GM12873 (cell line): ENCODE results near the gene TLL1.

ENCODE experiments used
- CTCF ChIP-seq: IDR thresholded peaks from 2 replicates; pipeline ENCODE4 v1.5.1; 2012; ENCODE audit warnings: low read depth, mild to moderate bottlenecking, moderate library complexity, low read length, control low read depth; ENCODE audit not compliant: insufficient read depth; ENCODE audit errors: missing control alignments

TLL1 gene

GRCh38 chr4:166019441-166020220, 146.6 kb downstream of the TLL1 start:
- TF ChIP-seq CTCF, result no peak

DNA sequence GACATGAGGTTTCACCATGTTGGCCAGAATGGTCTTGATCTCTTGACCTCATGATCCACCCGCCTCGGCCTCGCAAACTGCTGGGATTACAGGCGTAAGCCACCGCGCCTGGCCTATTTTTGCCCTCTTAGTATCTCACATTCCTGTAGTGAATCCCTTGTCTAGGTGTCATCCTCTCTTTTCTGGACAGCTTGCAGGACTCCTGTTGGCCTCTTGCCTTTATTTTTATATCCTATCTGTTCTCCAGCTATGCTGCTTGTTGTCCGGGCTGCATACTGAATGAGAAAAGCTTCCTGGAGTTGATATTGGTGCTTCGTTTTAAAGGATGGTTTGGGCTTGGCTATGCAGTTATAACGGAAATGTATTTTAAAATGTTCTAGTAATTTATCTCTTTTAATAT, 148.6 kb downstream of the TLL1 start:
- no peak for TF ChIP-seq CTCF

- TF ChIP-seq CTCF, result no peak
Measured at GRCh38 chr4:166034965-166035364, 161.9 kb downstream of the TLL1 start.

- no peak for TF ChIP-seq CTCF
Measured at GRCh38 chr4:166039822-166040221, 166.8 kb downstream of the TLL1 start.

GRCh38 chr4:166042510-166043055, 169.5 kb downstream of the TLL1 start:
- no peak for TF ChIP-seq CTCF

GRCh38 chr4:166043801-166044200, 170.8 kb downstream of the TLL1 start:
- no peak for TF ChIP-seq CTCF

DNA sequence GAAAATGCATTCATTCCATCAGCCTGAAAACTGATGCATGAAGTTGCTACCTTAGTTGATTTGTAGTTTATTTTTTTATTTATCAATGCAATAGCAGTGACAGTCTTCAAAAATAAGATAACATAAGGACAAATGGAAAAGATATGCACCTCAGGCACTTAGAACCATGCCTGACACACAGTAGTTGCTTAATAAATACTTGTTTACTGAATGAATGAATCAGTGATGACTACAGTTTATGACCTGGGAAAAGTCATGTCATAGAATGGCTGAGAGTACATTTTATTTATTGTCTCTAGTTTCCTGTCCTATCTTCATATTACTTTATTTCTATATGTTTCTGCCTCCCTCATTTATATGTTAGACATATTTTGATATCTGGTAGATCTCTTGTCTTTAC, 171.8 kb downstream of the TLL1 start:
- no peak for TF ChIP-seq CTCF
